ENCODE data around the gene ADGRV1.
"Not testable (repeated sequence)": the region's sequence is repeated elsewhere in the genome, so short reads cannot be mapped to it uniquely, and the experiment has no call there.

The ADGRV1 gene

DNA sequence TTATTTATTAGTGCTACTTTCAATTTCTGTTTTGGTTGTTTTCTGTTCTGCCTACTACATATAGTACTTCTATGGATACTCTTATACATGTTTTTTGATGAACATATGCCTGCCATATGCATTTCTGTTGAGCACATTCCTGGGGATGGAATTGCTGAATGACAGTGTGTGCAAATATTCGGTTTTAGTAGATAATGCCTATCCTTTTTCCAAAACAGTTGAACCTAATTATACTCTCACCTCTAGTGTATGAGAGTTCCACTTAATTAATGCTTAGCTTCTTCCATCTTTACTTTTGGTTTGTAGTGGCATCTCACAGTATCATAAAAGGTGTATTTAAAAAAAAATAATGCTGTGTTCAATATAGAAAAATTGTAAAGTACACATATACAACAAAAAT, 96.8 kb downstream of the ADGRV1 start:
- no peak for DNase-seq (ENCODE audit: low spot score)

DNA sequence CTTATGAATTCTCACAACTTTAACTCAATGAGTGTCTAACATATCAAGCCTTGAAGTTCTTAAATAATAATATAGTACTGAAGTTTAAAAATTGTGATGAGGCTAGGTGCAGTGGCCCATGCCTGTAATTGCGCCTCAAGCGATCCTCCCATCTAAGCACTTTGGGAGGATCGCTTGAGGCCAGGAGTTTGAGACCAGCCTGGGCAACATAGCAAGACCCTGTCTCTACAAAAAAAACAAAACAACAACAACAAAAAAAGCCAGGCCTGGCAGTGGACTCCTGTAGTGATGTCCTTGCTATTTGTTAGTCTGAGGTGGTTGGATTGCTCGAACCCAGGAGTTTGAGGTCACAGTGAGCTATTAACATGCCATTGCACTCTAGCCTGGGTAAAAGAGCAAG, 98.4 kb downstream of the ADGRV1 start:
- DNase-seq (ENCODE audit: low spot score): no peak

DNA sequence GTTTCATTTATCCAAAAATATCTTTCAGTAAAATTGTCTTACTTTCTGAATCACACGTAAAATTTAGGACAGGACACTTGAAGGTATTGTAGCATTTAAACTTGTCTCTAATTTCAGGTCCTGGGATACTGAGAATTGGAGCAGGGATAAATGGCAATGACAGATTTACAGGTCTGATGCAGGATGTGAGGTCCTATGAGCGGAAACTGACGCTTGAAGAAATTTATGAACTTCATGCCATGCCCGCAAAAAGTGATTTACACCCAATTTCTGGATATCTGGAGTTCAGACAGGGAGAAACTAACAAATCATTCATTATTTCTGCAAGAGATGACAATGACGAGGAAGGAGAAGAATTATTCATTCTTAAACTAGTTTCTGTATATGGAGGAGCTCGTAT, 99.2 kb downstream of the ADGRV1 start:
- no peak for DNase-seq (ENCODE audit: low spot score)

DNA sequence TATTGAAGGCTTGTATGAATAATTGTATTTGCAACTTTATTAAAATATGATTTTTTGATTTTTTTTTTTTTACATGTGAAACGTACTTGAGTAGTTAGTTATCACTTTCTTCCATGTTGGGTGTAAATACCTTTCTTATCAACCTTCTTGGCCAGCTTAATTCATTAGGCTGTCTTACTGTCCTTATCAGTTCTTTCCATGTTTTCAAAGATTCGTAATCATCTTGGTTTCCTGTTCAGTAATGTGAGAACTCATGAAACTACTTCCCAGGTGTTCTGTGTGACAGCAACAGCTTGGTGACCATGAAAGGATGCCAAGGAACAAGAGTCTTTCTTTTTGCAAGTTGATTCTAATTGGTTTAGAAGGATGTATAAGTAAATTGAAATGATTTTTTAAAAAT, 100.0 kb downstream of the ADGRV1 start:
- DNase-seq (ENCODE audit: low spot score): no peak

DNA sequence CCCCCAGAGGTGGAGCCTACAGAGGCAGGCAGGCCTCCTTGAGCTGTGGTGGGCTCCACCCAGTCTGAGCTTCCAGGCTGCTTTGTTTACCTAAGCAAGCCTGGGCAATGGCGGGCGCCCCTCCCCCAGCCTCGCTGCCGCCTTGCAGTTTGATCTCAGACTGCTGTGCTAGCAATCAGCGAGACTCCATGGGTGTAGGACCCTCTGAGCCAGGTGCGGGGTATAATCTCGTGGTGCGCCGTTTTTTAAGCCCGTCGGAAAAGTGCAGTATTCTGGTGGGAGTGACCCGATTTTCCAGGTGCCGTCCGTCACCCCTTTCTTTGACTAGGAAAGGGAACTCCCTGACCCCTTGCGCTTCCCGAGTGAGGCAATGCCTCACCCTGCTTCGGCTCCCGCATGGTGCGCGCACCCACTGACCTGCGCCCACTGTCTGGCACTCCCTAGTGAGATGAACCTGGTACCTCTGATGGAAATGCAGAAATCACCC, 109.5 kb downstream of the ADGRV1 start:
- not testable (repeated sequence) for DNase-seq (ENCODE audit: low spot score)

DNA sequence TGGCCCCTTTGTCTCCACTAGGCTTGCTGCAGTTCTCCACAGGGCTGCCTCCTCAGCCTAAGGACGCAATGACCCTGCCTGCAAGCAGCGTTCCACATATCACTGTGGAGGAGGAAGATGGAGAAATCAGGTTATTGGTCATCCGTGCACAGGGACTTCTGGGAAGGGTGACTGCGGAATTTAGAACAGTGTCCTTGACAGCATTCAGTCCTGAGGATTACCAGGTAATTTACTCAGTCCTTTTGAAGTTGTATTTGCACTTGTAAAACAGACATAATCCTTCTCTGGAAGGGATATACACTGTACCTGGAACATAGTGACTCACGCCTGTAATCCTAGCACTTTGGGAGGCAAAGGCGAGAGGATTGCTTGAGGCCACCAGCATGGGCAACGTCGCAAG, 116.6 kb downstream of the ADGRV1 start:
- no peak for DNase-seq (ENCODE audit: low spot score)

DNA sequence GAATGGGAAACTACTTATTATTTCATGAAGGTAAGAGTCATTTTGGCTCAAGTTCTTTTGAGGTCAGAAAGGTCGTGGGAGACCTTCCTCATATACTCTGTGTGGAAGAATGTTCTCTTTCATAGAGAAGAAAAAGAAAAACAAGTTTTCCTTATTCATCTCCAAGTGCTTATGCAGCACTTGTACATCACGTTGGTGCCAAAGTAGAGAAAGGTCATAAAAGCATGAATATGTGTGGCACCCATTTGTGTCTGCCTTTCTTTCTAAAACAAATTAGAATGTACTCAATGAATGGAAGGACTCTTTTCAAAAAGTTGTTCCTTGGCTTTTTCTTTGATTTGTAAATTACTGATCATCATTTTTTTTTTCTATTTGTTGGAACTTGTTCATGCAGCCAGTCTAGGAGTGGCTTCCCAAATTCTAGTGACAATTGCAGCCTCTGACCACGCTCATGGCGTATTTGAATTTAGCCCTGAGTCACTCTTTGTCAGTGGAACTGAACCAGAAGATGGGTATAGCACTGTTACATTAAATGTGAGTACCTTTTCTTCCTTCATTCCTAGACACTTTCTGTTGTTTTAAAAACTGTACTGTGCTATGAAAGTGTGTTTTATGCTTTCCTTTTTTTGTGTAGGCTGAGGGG, 122.4 kb downstream of the ADGRV1 start:
- no peak for DNase-seq (ENCODE audit: low spot score)

DNA sequence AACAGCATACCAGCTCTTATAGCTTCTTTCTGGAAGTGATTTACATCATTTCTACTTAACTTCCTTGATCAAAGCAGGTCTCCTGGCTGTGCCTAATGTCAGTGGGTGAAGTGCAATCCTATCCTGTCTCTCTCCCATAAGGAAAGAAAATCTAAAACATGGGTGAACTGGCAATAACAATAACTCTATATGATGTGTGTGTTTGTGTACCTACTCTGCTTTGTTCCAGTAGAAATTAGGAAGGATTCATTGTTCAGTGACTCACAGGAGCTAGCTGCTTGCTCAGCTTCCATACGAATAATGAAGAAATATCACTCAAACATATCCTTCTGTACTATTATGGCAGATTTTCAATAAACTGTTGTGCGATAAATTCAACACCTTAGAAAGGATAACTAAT, 123.7 kb downstream of the ADGRV1 start:
- no peak for DNase-seq (ENCODE audit: low spot score)

DNA sequence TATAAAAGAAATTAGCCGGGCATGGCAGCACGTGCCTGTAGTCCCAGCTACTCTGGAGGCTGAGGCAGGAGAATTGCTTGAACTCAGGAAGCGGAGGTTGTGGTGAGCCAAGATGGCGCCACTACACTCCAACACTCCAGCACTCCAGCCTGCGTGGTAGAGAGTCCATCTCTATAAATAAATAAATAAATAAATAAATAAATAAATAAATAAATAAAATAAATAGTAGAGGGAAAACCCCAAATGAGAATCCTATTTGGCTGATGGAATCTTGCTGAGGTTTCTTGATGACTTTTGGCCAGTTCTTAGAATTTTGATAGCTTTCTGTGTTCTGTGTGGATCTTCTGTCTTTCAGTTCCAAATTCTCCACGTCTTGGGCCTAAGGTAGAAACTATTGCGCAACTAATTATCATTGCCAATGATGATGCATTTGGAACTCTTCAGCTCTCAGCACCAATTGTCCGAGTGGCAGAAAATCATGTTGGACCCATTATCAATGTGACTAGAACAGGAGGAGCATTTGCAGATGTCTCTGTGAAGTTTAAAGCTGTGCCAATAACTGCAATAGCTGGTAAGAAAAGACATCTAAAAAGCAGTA, 126.9 kb downstream of the ADGRV1 start:
- DNase-seq (ENCODE audit: low spot score): no peak

DNA sequence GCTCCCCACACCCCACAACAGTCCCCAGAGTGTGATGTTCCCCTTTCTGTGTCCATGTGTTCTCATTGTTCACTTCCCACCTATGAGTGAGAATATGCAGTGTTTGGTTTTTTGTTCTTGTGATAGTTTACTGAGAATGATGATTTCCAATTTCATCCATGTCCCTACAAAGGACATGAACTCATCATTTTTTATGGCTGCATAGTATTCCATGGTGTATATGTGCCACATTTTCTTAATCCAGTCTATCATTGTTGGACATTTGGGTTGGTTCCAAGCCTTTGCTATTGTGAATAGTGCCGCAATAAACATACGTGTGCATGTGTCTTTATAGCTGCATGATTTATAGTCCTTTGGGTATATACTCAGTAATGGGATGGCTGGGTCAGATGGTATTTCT, 127.8 kb downstream of the ADGRV1 start:
- not testable (repeated sequence) for DNase-seq (ENCODE audit: low spot score)

DNA sequence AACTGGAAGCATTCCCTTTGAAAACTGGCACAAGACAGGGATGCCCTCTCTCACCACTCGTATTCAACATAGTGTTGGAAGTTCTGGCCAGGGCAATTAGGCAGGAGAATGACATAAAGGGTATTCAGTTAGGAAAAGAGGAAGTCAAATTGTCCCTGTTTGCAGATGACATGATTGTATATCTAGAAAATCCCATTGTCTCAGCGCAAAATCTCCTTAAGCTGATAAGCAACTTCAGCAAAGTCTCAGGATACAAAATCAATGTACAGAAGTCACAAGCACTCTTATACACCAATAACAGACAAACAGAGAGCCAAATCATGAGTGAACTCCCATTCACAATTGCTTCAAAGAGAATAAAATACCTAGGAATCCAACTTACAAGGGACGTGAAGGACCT, 128.9 kb downstream of the ADGRV1 start:
- not testable (repeated sequence) for DNase-seq (ENCODE audit: low spot score)

DNA sequence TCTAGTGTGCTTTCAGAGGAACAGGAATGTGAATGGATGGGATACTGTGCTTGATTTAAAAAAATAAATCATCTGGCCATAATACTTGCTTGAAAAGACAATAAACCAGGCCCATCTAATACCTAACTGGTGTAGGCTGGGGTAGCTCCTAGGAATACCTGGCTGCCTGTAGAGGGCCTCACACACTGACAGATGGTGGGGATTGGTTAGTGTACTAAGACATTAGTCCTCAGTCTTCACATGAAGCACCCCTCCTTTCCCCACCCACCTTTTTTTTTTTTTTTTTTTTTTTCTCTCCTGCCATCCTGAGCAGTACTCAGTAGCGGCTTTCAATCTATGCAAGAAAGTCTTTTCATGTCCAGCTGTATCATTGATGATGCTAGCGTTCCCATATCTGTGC, 130.5 kb downstream of the ADGRV1 start:
- DNase-seq (ENCODE audit: low spot score): no peak

DNA sequence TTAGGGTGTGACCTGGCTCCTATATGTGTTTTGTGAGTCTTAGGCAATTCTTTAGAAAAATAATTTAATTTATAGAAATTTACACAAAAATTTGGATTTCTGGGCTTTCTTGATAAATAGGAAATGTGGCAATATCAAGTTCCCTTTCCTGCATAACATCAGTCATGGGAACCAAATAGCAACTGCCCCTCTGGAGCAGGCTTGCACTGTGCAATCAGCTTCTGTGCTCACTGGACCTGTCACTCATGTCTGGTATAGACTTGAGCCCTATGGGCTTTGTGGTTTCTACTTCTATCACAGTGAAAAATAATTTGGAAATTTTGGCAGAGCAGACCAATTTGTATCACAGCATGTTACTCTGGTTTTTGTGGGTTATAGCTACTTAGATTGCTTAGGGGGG, 131.7 kb downstream of the ADGRV1 start:
- no peak for DNase-seq (ENCODE audit: low spot score)

DNA sequence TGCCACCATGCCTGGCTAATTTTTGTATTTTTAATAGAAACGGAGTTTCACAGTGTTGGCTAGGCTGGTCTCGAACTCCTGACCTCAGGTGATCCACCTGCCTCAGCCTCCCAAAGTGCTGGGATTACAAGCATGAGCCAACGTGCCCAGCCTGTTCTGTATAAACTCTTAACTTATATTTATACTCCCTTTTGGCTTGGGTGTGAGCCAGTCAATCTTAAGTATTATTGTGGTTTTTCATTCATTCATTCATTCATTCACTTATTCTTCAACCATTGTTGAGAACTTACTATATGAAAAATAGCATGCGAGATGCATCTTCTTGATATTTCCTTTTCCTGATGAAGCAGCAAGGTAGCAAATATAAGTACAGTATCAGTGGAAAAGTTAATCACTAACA, 132.9 kb downstream of the ADGRV1 start:
- no peak for DNase-seq (ENCODE audit: low spot score)

DNA sequence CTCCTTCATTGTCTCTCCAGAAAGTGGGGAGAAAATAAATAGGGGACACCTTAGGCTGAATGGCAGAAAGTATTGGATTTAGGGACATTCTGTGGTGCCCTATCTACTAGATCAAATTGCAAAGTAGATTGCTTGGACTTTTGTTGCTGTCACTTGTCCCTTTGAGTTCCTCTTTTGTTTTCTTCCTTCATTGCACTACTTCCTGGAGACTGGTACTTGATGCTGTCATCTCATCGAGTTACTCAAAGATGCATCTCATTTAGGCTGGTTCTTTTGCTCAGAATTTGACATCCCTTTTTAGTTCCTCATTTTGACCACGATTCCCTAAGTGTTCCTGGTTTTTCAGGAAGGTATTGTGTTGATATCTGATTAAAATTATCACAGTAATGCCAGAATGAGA, 137.6 kb downstream of the ADGRV1 start:
- no peak for DNase-seq (ENCODE audit: low spot score)

DNA sequence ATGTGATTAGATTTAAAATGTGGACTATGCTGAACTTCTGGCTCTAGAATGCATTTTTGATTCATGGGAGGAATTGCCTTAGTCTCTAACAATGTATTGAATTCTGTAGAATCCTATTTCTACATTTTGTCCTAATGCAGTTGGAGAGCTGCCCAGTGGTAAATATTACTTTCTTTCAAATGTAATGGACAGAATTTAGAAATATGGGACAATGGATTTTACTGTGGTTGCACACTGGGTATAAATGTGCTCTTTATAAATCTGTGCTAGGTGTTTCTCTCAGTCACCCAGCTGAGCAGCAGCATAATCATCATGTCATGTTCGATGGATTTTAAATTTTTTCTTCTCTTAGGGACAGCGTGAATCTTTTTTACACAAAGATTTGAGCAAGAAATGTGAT, 141.7 kb downstream of the ADGRV1 start:
- no peak for DNase-seq (ENCODE audit: low spot score)

DNA sequence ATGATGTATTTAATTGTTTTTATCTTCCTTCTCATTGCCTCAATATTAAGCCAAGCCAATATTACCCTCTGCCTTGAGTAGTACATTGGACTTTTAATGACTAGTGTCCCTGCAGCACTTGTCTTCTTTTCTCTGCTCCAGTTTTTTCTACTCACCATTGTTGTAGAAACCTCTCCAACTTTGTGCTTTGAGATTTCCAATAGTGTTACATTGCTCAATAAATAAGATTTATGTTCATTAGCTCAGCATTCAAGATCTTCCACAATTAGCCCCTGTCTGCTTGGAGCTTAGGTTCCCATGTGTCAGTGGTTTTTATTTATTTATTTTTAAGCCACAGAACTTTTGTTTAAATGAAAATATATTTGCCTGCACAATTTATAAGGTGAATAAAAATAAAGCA, 145.3 kb downstream of the ADGRV1 start:
- DNase-seq (ENCODE audit: low spot score): no peak

DNA sequence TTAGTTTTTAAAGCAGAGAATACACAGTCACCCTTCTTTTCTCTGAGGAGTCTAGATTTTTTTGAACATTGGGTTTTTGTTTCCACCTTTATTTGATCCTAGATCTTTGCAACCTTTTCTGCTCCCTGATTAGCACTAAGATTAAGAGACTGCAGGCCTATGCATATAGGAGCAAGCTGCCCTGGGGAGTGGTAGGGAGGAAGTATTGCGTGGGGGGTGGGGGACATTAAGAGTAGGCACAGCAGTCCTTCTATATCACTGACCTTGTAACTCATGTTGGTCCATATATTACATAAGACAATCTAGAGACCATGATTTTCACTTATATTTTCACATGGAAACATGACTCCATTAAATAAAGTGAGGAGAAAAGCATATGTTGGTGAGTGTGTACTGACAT, 149.1 kb downstream of the ADGRV1 start:
- no peak for DNase-seq (ENCODE audit: low spot score)

DNA sequence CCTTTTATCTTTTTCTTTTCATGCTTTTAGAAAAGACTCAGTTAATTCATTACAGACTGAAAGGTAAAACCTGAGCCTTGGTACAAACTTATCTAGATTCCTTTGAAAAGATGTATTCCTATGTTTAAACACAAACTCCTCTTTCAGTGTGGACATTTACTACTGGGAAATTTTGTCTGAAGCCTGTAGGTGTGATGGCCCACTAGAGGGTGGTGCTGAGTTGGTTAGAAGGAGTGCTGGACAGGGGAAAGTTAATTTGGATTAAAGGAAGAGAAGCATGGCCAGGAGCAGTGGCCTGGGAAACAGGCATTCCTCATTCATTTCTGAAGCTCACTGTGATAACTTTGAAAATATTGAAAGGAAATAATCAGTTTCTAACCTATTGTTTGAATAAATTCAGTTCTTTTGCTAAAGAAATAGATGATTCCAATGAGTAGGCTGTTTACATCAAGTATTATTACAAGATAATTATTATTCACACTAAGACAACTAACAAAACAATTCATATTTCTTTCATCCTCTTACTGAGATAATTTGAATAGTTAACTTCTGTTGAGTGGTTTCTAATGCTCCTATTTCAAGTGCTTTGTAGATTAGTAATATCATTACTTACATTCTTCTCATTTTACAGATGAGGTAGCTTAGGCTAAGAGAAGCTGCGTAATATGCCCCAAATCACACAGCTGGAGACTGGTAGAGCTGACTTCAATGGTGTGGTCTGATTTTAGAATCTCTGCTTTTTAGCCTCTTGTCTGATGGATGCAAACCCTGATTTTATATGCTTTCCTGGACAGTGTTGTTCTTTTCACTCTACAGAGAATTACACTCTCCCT, 150.9 kb downstream of the ADGRV1 start:
- DNase-seq (ENCODE audit: low spot score): peak; percentile 66

DNA sequence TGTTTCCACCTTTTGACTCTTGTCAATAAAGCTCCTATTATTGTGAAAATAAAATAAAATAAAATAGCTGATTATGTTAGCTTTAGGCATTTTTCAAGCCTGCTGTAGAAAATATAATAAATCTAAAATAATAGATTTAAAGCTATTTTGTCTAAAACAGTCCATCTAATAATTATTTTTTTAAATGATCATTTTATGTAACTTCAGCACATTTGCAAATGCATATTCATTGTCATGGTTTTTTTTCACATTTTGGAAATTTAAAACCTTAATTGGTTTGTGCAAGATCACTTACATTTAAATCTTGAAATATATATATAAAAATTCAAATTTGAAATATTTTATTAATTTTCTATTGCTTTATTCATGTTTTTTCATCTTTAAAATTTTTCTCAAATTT, 159.8 kb downstream of the ADGRV1 start:
- DNase-seq (ENCODE audit: low spot score): no peak

DNA sequence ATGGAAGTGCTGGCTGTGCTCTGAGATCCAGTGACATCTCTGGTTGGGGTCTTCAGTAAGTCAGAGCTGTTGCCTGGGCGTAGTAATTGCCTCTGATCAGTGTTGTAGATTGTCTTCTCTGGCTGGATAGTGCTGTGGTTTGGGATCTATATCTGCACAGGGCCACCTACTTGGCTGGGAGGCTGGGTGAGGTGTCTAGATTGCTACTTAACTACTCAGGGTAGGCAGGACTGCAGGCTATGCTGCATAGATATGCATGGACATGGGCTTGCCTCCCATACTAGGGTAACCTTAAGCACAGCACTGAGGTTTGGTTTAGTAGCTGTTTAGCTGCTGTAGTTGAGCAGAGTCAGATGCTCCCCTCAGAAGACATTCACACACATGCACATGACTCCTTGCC, 181.0 kb downstream of the ADGRV1 start:
- DNase-seq (ENCODE audit: low spot score): no peak

DNA sequence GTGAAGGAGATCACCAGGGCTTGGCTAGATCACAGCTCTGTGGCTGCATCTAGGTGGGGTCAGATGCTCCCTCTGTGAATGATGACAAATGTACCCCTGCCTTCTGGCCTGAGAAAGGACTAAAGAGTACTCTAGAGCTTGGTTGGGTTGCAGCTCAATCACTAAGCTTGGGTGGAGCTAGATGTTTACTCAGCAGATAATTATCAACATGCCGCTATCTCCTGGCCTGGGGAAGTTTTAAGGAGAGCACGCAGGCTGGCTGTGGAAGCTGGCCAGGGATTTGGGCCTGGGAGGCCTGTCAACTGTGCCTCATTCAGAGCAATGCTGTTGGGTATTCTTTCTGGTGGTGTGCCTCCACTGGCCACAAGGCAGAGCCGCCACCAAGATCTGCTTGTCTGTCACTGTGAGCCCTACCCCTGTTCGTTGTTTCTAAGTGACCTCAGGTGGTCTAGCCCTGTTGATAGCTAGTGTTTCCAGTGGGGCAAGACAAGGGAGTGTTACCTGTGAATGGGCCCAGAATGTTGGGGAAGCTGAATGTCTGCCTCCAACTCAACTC, 181.7 kb downstream of the ADGRV1 start:
- DNase-seq (ENCODE audit: low spot score): no peak

DNA sequence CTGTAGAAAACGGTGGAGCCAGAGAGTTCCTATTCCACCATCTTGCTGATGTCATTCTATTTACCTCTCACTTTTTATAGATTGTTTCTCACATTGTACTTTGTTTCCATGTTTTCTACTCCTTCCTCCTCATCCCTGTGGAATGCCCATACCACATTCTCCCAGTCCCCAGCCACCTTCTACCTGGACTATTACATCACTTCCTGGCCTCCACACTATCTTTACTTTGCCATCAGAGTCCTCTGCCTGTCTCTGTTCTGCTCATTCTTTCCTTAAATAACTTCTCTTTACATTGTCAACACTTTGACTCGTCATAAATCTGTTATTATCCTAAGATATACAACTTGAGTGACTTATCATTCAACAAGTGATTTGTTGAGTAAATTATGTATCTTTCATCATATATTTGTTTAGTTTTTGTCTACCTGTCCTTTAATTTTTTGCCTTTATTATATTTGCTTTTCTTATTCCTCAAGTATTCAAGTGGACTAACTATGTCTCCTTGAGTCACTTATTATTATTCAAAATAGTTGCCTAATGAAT, 182.5 kb downstream of the ADGRV1 start:
- DNase-seq (ENCODE audit: low spot score): peak; percentile 12

Data from kidney tubule cell (primary cell).